H1 (cell line): ENCODE data around the gene RSPH9. TPM values are rescaled to one million over a fixed set of nuclear protein-coding genes. Genes with fewer than 3 reads are reported as not detected.
"Not testable (repeated sequence)": the region's sequence is repeated elsewhere in the genome, so short reads cannot be mapped to it uniquely, and the experiment has no call there.

Experiments
- CTCF ChIA-PET: fragments of 300-600 bp; sonication (Branson Sonifier 250); formaldehyde crosslinking; loops from one replicate; lab custom pipeline; 2021; ENCODE audit not compliant: partially characterized antibody; lab: Charles Lee
- POLR2A ChIA-PET: fragments of 300-600 bp; sonication (Branson Sonifier 250); formaldehyde crosslinking; loops from one replicate; lab custom pipeline; 2021; ENCODE audit warnings: inconsistent platforms; ENCODE audit not compliant: partially characterized antibody; lab: Charles Lee
- DNase-seq, 2 experiments: peaks; one replicate each; pipeline versions ENCODE4 v3.0.0 to v3.0.0-alpha.2; 2010 to 2022; ENCODE audit warnings: low spot score in 2 of 2, low read depth in 1 of 2, mixed read lengths in 1 of 2
- FAIRE-seq: peaks from 2 replicates; lab custom pipeline; 2011; peaks lifted over from hg19 to GRCh38; lab: Jason Lieb, UNC
- H2AFZ ChIP-seq: 2 replicates; pipeline ENCODE4 v1.8.1; 2012; ENCODE audit warnings: low read length, inconsistent platforms
- H2AK5ac ChIP-seq: 2 replicates; pipeline ENCODE4 v1.6.1; 2013; ENCODE audit warnings: low read depth, low read length
- H2BK120ac ChIP-seq: replicated peaks from 2 replicates; pipeline ENCODE3; 2013; ENCODE audit warnings: low read depth, low read length, inconsistent platforms
- H2BK12ac ChIP-seq: 2 replicates; pipeline ENCODE4 v1.6.1; 2013; ENCODE audit warnings: low read depth, low read length
- H2BK15ac ChIP-seq: 2 replicates; pipeline ENCODE4 v1.6.1; 2013; ENCODE audit warnings: low read length
- H2BK20ac ChIP-seq: 2 replicates; pipeline ENCODE4 v1.6.1; 2013; ENCODE audit warnings: low read length
- H2BK5ac ChIP-seq: 2 replicates; pipeline ENCODE4 v1.6.1; 2013; ENCODE audit warnings: low read depth, low read length
- H3K14ac ChIP-seq: 2 replicates; pipeline ENCODE4 v1.6.1; 2013; ENCODE audit warnings: inconsistent platforms; ENCODE audit not compliant: insufficient read length
- H3K18ac ChIP-seq: 2 replicates; pipeline ENCODE4 v1.6.1; 2013; ENCODE audit warnings: low read length; ENCODE audit errors: extremely low read depth
- H3K23ac ChIP-seq: 2 replicates; pipeline ENCODE4 v1.6.1; 2013; ENCODE audit warnings: inconsistent platforms; ENCODE audit not compliant: insufficient read length
- H3K23me2 ChIP-seq: 2 replicates; pipeline ENCODE4 v1.6.1; 2013; ENCODE audit warnings: low read depth, low read length
- H3K27ac ChIP-seq: 2 replicates; pipeline ENCODE4 v1.6.1; 2011; ENCODE audit warnings: low read depth, low read length, inconsistent platforms
- H3K27me3 ChIP-seq, 4 experiments: replicated peaks in 1 of 4; 1 replicate in 1 of 4; 2 replicates in 3 of 4; pipeline versions ENCODE4 v1.6.1 to v1.8.1; 2011 to 2013; ENCODE audit warnings: low read length in 3 of 4, mild to moderate bottlenecking in 3 of 4, inconsistent platforms in 2 of 4, mixed read lengths in 2 of 4, moderate library complexity in 1 of 4; ENCODE audit not compliant: control insufficient read depth in 3 of 4, insufficient read depth in 3 of 4; ENCODE audit errors: extremely low read depth in 1 of 4
- H3K36me3 ChIP-seq, 4 experiments: 2 replicates each; pipeline versions ENCODE4 v1.6.1 to v1.8.1; 2011 to 2013; ENCODE audit warnings: mild to moderate bottlenecking in 4 of 4, low read length in 3 of 4, moderate library complexity in 2 of 4, control low read depth in 1 of 4, inconsistent platforms in 1 of 4; ENCODE audit not compliant: insufficient read depth in 4 of 4, control insufficient read depth in 2 of 4
- H3K4ac ChIP-seq: replicated peaks from 2 replicates; pipeline ENCODE3; 2013; ENCODE audit warnings: low read length, low read depth, mixed read lengths, inconsistent platforms; ENCODE audit not compliant: insufficient read length
- H3K4me1 ChIP-seq, 4 experiments: replicated peaks in 1 of 4; 1 replicate in 1 of 4; 2 replicates in 3 of 4; pipeline versions ENCODE4 v1.6.1 to v1.8.1; 2011 to 2013; ENCODE audit warnings: low read length in 3 of 4, inconsistent platforms in 2 of 4, mixed read lengths in 1 of 4; ENCODE audit not compliant: insufficient read depth in 4 of 4, control insufficient read depth in 3 of 4
- H3K4me2 ChIP-seq, 2 experiments: 2 replicates each; pipeline versions ENCODE4 v1.6.1 to v1.8.1; 2011 to 2013; ENCODE audit warnings: low read depth in 2 of 2, low read length in 2 of 2, control low read depth in 1 of 2, inconsistent platforms in 1 of 2, mild to moderate bottlenecking in 1 of 2; ENCODE audit not compliant: insufficient read depth in 1 of 2
- H3K4me3 ChIP-seq, 4 experiments: fragments of 200-600, 300-600 bp in 1 of 4; sonication (generic), shearing (Covaris generic), sonication (Bioruptor Twin) in 1 of 4; 2 replicates each; pipeline versions ENCODE4 v1.5.1 to v1.8.1; 2011 to 2016; ENCODE audit warnings: low read length in 4 of 4, low read depth in 3 of 4, control low read depth in 2 of 4, inconsistent platforms in 2 of 4, mild to moderate bottlenecking in 2 of 4, mixed read lengths in 1 of 4, moderate library complexity in 1 of 4; ENCODE audit not compliant: insufficient read depth in 2 of 4; ENCODE audit errors: extremely low read depth in 1 of 4
- H3K56ac ChIP-seq: replicated peaks from 2 replicates; pipeline ENCODE3; 2013; ENCODE audit warnings: low read depth, mild to moderate bottlenecking, mixed read lengths, low read length, inconsistent platforms; ENCODE audit not compliant: insufficient read length
- H3K79me1 ChIP-seq: 2 replicates; pipeline ENCODE4 v1.6.1; 2013; ENCODE audit warnings: low read depth, low read length, control low read depth
- H3K79me2 ChIP-seq, 2 experiments: 2 replicates each; pipeline versions ENCODE4 v1.6.1 to v1.8.1; 2012 to 2013; ENCODE audit warnings: low read length in 2 of 2, mild to moderate bottlenecking in 2 of 2, inconsistent platforms in 1 of 2; ENCODE audit not compliant: insufficient read depth in 2 of 2, control insufficient read depth in 1 of 2
- H3K9ac ChIP-seq, 4 experiments: replicated peaks in 1 of 4; 1 replicate in 1 of 4; 2 replicates in 3 of 4; pipeline versions ENCODE4 v1.6.1 to v1.8.1; 2011 to 2013; ENCODE audit warnings: low read depth in 3 of 4, low read length in 3 of 4, control low read depth in 2 of 4, mild to moderate bottlenecking in 2 of 4, moderate library complexity in 2 of 4, inconsistent platforms in 1 of 4; ENCODE audit errors: extremely low read depth in 1 of 4
- H3K9me3 ChIP-seq, 2 experiments: 2 replicates each; pipeline versions ENCODE4 v1.6.1 to v1.8.1; 2012 to 2013; ENCODE audit warnings: mild to moderate bottlenecking in 2 of 2, moderate library complexity in 2 of 2, control low read depth in 1 of 2, inconsistent platforms in 1 of 2, low read depth in 1 of 2, low read length in 1 of 2, mixed read lengths in 1 of 2; ENCODE audit not compliant: insufficient read depth in 2 of 2
- H4K20me1 ChIP-seq, 2 experiments: replicated peaks in 1 of 2; 2 replicates each; pipeline versions ENCODE3 to v1.8.1; 2011 to 2013; ENCODE audit warnings: inconsistent platforms in 2 of 2, low read length in 2 of 2, mild to moderate bottlenecking in 1 of 2; ENCODE audit not compliant: insufficient read depth in 2 of 2, control insufficient read depth in 1 of 2
- H4K5ac ChIP-seq: 2 replicates; pipeline ENCODE4 v1.6.1; 2013; ENCODE audit warnings: low read length, low read depth, mixed read lengths, inconsistent platforms; ENCODE audit not compliant: insufficient read length
- H4K8ac ChIP-seq: 2 replicates; pipeline ENCODE4 v1.8.0; 2013; ENCODE audit warnings: mild to moderate bottlenecking, moderate library complexity, low read length, inconsistent platforms; ENCODE audit not compliant: insufficient read depth; ENCODE audit errors: extremely low read depth
- H4K91ac ChIP-seq: replicated peaks from 2 replicates; pipeline ENCODE3; 2013; ENCODE audit warnings: low read length, mixed read lengths, inconsistent platforms; ENCODE audit not compliant: insufficient read length
- WGBS, 2 experiments: shearing (Covaris generic) in 1 of 2; methylation state at CpG; one replicate each; pipeline versions ENCODE4 v1.1.6 to v1.1.7; 2013 to 2015; ENCODE audit warnings: low lambda C conversion rate in 2 of 2, mixed read lengths in 2 of 2, inconsistent platforms in 1 of 2, low coverage in 1 of 2, missing lambda C conversion rate in 1 of 2; ENCODE audit not compliant: insufficient replicate concordance in 2 of 2, insufficient coverage in 1 of 2, insufficient read length in 1 of 2; ENCODE audit errors: extremely low coverage in 1 of 2, missing lambda C conversion rate in 1 of 2; 5-methylcytosine and 5-hydroxymethylcytosine counted together
- polyA plus RNA-seq, 7 experiments: library from polyadenylated mRNA; depleted of rRNA in 3 of 7; stranded (reverse) in 5 of 7; unstranded in 2 of 7; fragments of >200 nt in 5 of 7; fragments of 200-250 nt in 2 of 7; gene quantifications; 1 replicate in 5 of 7; 2 replicates in 1 of 7; 4 replicates in 1 of 7; pipeline versions ENCODE4 v1.2.1 to v1.2.3, GENCODE V29; 2011 to 2013; ENCODE audit warnings: missing spikeins in 2 of 7, mixed read lengths in 2 of 7
- total RNA-seq: library from RNA; stranded (reverse); fragmentation: NEBNext Ultra II Directional; extraction: Animal tissue kit (Norgen Biotek cat#: 25700); gene quantifications from 2 replicates; pipeline ENCODE4 v1.2.1, GENCODE V29; 2021

Gene RSPH9
- total and polyA plus RNA-seq, 2 of the 8 experiments (the other 6 are each of a cell fraction or from before 2014, with no cell fraction given), result 0.15 to 0.23 TPM

GRCh38 chr6:43700939-43701560 lies 56.2 kb downstream of the RSPH9 start:
- not testable (repeated sequence) for H3K4me3 ChIP-seq, H3K36me3 ChIP-seq, DNase-seq, H3K18ac ChIP-seq, H3K56ac ChIP-seq, H2BK15ac ChIP-seq, H3K79me1 ChIP-seq, H3K23me2 ChIP-seq, H3K27ac ChIP-seq, H3K9ac ChIP-seq, H4K20me1 ChIP-seq, H3K23ac ChIP-seq, H2BK120ac ChIP-seq, H2AK5ac ChIP-seq, FAIRE-seq, H3K4me2 ChIP-seq, H3K4ac ChIP-seq, H4K91ac ChIP-seq, H3K9me3 ChIP-seq, H4K5ac ChIP-seq, H3K27me3 ChIP-seq, H3K14ac ChIP-seq, H3K79me2 ChIP-seq, H2BK20ac ChIP-seq, H4K8ac ChIP-seq, H2AFZ ChIP-seq
- ChIA-PET POLR2A (interaction anchor here (0.6 to 1.0 kb wide), 3 partner anchors 16 to 308 kb away, joined by 3 read pairs; no protein-coding TSS in a partner anchor), CTCF (interaction anchor here (1.5 kb wide), 1 partner anchor 32 kb away, joined by 5 read pairs; no protein-coding TSS in a partner anchor)
- Histone ChIP-seq H3K4me1 (peaks cover 24 to 36% (median 26%) of the 10 kb centered on the region in 4 experiments), H2BK5ac (peak overlapping the region; percentile 15; the same call in 1 of the 2 replicates), H2BK12ac (peak overlapping the region; percentile 30)
- WGBS, 2 experiments, result 93% methylated on average over 9 of the region's 10 CpGs; no CpG with 5 or more reads in 1 of the 2 experiments
